ENCODE measurements around the gene MCU. TPM values are rescaled to one million over a fixed set of nuclear protein-coding genes. Genes with fewer than 3 reads are reported as not detected.

Gene MCU
- polyA plus RNA-seq, 1 of the 3 experiments (the other 2 are of a cell fraction), result 20.6 TPM

GRCh38 chr10:72796538-72796937 lies 104.6 kb downstream of the MCU start:
- 91% methylated on average over 4 of the region's 4 CpGs for WGBS (ENCODE audit: low lambda C conversion rate)
- Histone ChIP-seq H3K9me3 (no peaks in the 10 kb centered on the region), H2AFZ (ENCODE audit: low read depth) (no peak overlapping the region), H3K36me3 (replicated peaks in 1 of 2; ENCODE audit: control insufficient read depth in 1 of 2, insufficient read depth in 2 of 2, low read length in 1 of 2) (no peaks in the 10 kb centered on the region), H3K9me2 (no peaks in the 10 kb centered on the region), H3K9ac (no peak overlapping the region), H3K4me2 (no peak overlapping the region), H3F3A (replicated peaks; ENCODE audit: insufficient read depth) (peaks cover 22% of the 10 kb centered on the region), H3K79me2 (ENCODE audit: insufficient read depth) (peaks cover 19% of the 10 kb centered on the region), H3K4me1 (ENCODE audit: control insufficient read depth in 1 of 2, insufficient read depth in 2 of 2, low read depth in 1 of 2, low read length in 1 of 2) (peaks cover 4 to 6% of the 10 kb centered on the region in 2 experiments; a peak in 3 of 4 replicates), H4K20me1 (ENCODE audit: insufficient read depth) (no peaks in the 10 kb centered on the region), H3K27me3 (ENCODE audit: insufficient read depth) (no peaks in the 10 kb centered on the region), H3K27ac (ENCODE audit: low read depth in 2 of 2, low read length in 1 of 2) (no peak overlapping the region), H3K4me3 (ENCODE audit: low read depth in 2 of 2, low read length in 1 of 2) (no peak overlapping the region)
- no peak for DNase-seq
- ChIA-PET CTCF (interaction anchor here (0.5 to 1.0 kb wide), 2 partner anchors 12 to 263 kb away, joined by 3 read pairs; no protein-coding TSS in a partner anchor), POLR2A (no interaction called here)
- TF ChIP-seq SMC3 (IDR thresholded peaks at IDR 0.05; ENCODE audit: low read depth, low read length), result no peak
- TF ChIP-seq REST (IDR thresholded peaks at IDR 0.05; ENCODE audit: low read depth, low read length), result no peak
- TF ChIP-seq FOXM1 (IDR thresholded peaks at IDR 0.05; ENCODE audit: low read depth), result no peak
- TF ChIP-seq SIN3A (IDR thresholded peaks at IDR 0.05; ENCODE audit: borderline replicate concordance, low read depth, low read length), result no peak
- TF ChIP-seq RXRA (IDR thresholded peaks at IDR 0.05; ENCODE audit: borderline replicate concordance, low read depth), result no peak
- TF ChIP-seq NRF1 (IDR thresholded peaks at IDR 0.05; ENCODE audit: low read depth, low read length), result no peak
- no peak for TF ChIP-seq FOXJ3 (CRISPR knock-in tag; IDR thresholded peaks at IDR 0.05)
- TF ChIP-seq TEAD4 (IDR thresholded peaks at IDR 0.05; ENCODE audit: borderline replicate concordance, insufficient read depth), result no peak
- no peak for TF ChIP-seq RCOR1 (IDR thresholded peaks at IDR 0.05; ENCODE audit: low read length)
- no peak for TF ChIP-seq FOSL2 (IDR thresholded peaks at IDR 0.05; ENCODE audit: borderline replicate concordance, low read depth)
- no peak for TF ChIP-seq NFIC (IDR thresholded peaks at IDR 0.05; ENCODE audit: borderline replicate concordance)
- no peak for TF ChIP-seq RAD21 (IDR thresholded peaks at IDR 0.05; ENCODE audit: low read length)
- TF ChIP-seq RFX5 (IDR thresholded peaks at IDR 0.05; ENCODE audit: low read length), result no peak
- TF ChIP-seq, protein P1, sequence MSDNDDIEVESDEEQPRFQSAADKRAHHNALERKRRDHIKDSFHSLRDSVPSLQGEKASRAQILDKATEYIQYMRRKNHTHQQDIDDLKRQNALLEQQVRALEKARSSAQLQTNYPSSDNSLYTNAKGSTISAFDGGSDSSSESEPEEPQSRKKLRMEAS (IDR thresholded peaks at IDR 0.05; ENCODE audit: low read depth), result no peak
- TF ChIP-seq USF1 (IDR thresholded peaks at IDR 0.05; ENCODE audit: borderline replicate concordance, low read depth), result no peak
- TF ChIP-seq JUND (IDR thresholded peaks at IDR 0.05), result no peak

Measured in SK-N-SH (cell line).